ENCODE data around the gene NETO1.

DNA sequence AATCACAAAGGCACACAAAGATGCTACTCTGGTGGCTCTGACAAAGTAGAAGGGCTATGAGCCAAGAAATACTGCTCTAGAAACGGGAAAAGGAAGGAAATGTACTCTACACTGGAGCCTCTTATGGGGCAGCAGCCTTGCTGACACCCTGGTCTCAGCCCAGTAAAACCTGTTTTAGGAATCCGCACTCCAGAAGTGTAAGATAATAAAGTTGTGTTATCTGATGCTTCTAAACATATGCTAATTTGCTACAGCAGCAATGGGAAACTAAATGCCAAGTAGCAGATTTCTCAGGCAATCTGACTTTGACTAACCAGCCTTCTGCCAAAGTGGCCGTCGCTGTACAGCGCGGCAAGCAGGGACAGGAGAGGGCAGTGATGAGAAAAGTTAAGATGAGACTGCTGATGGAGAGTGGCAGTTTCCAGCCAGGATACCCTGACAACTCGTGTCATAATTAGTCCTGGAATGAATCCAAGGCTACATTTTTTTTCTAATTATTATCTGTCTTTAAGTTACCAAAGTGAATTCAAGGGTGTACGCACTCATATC lies 99.0 kb downstream of the NETO1 start:
- TF ChIP-seq, protein P1, sequence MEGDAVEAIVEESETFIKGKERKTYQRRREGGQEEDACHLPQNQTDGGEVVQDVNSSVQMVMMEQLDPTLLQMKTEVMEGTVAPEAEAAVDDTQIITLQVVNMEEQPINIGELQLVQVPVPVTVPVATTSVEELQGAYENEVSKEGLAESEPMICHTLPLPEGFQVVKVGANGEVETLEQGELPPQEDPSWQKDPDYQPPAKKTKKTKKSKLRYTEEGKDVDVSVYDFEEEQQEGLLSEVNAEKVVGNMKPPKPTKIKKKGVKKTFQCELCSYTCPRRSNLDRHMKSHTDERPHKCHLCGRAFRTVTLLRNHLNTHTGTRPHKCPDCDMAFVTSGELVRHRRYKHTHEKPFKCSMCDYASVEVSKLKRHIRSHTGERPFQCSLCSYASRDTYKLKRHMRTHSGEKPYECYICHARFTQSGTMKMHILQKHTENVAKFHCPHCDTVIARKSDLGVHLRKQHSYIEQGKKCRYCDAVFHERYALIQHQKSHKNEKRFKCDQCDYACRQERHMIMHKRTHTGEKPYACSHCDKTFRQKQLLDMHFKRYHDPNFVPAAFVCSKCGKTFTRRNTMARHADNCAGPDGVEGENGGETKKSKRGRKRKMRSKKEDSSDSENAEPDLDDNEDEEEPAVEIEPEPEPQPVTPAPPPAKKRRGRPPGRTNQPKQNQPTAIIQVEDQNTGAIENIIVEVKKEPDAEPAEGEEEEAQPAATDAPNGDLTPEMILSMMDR (IDR thresholded peaks at IDR 0.05): no peak
- TF ChIP-seq EP300 (IDR thresholded peaks at IDR 0.05): no peak
- no peak for TF ChIP-seq POLR2A (IDR thresholded peaks at IDR 0.05)

Data from sigmoid colon (tissue), 4 donors.